Neural crest cell (in vitro differentiated cells): ENCODE measurements around the gene ZBED3. TPM values are rescaled to one million over a fixed set of nuclear protein-coding genes. Genes with fewer than 3 reads are reported as not detected.

Experiments used
- DNase-seq: peaks from one replicate; pipeline ENCODE4 v3.0.0; 2021; ENCODE audit warnings: low read depth, mixed read lengths, low spot score
- H3K27ac Mint-ChIP-seq: one replicate; pipeline ENCODE4 v1.8.0; 2021; ENCODE audit warnings: mild to moderate bottlenecking, mixed read lengths; ENCODE audit not compliant: unreplicated experiment
- H3K27me3 Mint-ChIP-seq: 2 replicates; pipeline ENCODE4 v1.8.0; 2021; ENCODE audit warnings: low read depth, mild to moderate bottlenecking, mixed read lengths
- H3K36me3 Mint-ChIP-seq: 2 replicates; pipeline ENCODE4 v1.8.0; 2021; ENCODE audit warnings: low read depth, mild to moderate bottlenecking, mixed read lengths
- H3K4me1 Mint-ChIP-seq: 2 replicates; pipeline ENCODE4 v1.8.0; 2021; ENCODE audit warnings: mixed read lengths
- H3K4me3 Mint-ChIP-seq: one replicate; pipeline ENCODE4 v1.8.0; 2021; ENCODE audit warnings: mild to moderate bottlenecking, mixed read lengths
- H3K9me3 Mint-ChIP-seq: 2 replicates; pipeline ENCODE4 v1.8.0; 2021; ENCODE audit warnings: mixed read lengths
- CTCF ChIP-seq: fragments of 200-600 bp; sonication (generic); conservative IDR thresholded peaks from 2 replicates; pipeline ENCODE4 v1.5.0; 2021; ENCODE audit warnings: antibody characterized with exemption, mild to moderate bottlenecking
- total RNA-seq: library from RNA; stranded (reverse); gene quantifications from 2 replicates; pipeline ENCODE4 v1.2.1, GENCODE V29; 2021

ZBED3 gene
- total RNA-seq, 1 donor from 2014 or later, result 12.2 TPM

GRCh38 chr5:77028631-77029375 is 58.3 kb downstream of the ZBED3 start:
- no peak for TF ChIP-seq CTCF
- Mint-ChIP-seq H3K27ac (no peak overlapping the region), H3K9me3 (peaks cover 17% of the 10 kb centered on the region), H3K4me1 (peaks cover 23% of the 10 kb centered on the region), H3K27me3 (peaks cover 15% of the 10 kb centered on the region), H3K36me3 (peaks cover 22% of the 10 kb centered on the region), H3K4me3 (peak overlapping the region; percentile 66)
- DNase-seq, result no peak

- peaks cover 16% of the 10 kb centered on the region for H3K9me3 Mint-ChIP-seq
- no peak overlapping the region for H3K4me3 Mint-ChIP-seq
- H3K27ac Mint-ChIP-seq, result no peak overlapping the region
- DNase-seq, result no peak
- H3K27me3 Mint-ChIP-seq, result peaks cover 27% of the 10 kb centered on the region
- TF ChIP-seq CTCF, result no peak
- H3K36me3 Mint-ChIP-seq, result peaks cover 12% of the 10 kb centered on the region
- no peaks in the 10 kb centered on the region for H3K4me1 Mint-ChIP-seq
Observed at GRCh38 chr5:77024490-77024889, 62.6 kb downstream of the ZBED3 start.

DNA sequence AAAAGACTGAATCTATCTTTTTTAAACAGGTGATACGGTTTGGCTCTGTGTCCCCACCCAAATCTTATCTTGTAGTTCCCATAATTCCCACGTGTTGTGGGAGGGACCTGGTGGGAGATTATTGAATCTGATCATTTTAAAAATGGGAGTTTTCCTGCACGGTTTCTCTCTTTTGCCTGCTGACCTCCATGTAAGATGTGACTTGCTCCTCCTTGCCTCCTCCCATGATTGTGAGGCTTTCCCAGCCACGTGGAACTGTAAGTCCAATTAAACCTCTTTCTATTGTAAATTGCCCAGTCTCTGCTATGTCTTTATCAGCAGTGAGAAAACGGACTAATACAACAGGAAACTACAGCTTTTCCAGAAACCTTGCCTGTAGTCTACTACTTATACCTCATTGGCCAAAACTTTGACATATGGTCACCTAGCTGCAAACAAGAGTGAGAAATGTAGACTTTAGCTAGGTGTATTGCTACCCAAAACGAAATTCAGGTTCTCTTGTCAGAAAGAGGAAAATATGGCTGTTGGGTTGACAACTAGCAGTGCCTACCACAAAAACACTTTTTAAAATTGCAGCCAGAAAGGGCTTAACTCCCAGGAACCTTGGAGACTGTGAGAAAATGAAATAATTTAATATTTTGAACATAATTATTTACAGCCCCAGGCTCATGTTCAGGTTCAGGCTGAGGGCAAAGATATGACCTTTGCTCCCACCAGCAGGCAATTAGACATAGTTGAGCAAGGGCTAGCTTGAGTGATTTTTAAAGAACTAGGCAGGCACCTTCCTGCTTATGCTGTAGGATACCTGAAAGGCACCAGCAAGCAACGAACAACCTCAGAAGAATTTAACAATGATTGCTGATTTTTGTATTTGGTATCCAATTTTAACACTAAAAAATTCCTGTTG is 64.3 kb downstream of the ZBED3 start:
- no peak overlapping the region for H3K27ac Mint-ChIP-seq
- H3K9me3 Mint-ChIP-seq, result peaks cover 5% of the 10 kb centered on the region
- H3K4me3 Mint-ChIP-seq, result no peak overlapping the region
- H3K4me1 Mint-ChIP-seq, result no peaks in the 10 kb centered on the region
- H3K27me3 Mint-ChIP-seq, result peaks cover 34% of the 10 kb centered on the region
- TF ChIP-seq CTCF, result no peak
- no peaks in the 10 kb centered on the region for H3K36me3 Mint-ChIP-seq
- DNase-seq, result no peak

Other genes starting within 250 kb of the ZBED3 start
- not detected in 2 replicates for gene S100Z, start 237.3 kb downstream of the ZBED3 start, total RNA-seq
- gene CRHBP, start 134.2 kb downstream of the ZBED3 start, total RNA-seq, result 0.20 and 0.21 TPM in 2 replicates
- 26.6 and 26.9 TPM in 2 replicates for gene AGGF1, start 56.9 kb downstream of the ZBED3 start, total RNA-seq
- gene PDE8B, start 123.4 kb upstream of the ZBED3 start, total RNA-seq, result 0.44 and 1.1 TPM in 2 replicates